AG09319 (cell line): ENCODE measurements around the gene YY1.

Experiments
- DNase-seq: peaks from one replicate; pipeline ENCODE4 v3.0.0-alpha.2; 2010; ENCODE audit warnings: low read depth; ENCODE audit errors: extremely low read depth
- CTCF ChIP-seq: IDR thresholded peaks from 2 replicates; pipeline ENCODE4 v1.5.1; 2011; ENCODE audit warnings: low read depth, mild to moderate bottlenecking, inconsistent platforms, low read length, moderate library complexity

The YY1 gene

GRCh38 chr14:100288382-100289185 lies 49.6 kb downstream of the YY1 start:
- no peak for TF ChIP-seq CTCF
- no peak for DNase-seq

- DNase-seq: no peak
These were observed 51.1 kb downstream of the YY1 start for GRCh38 chr14:100289916-100290606.

GRCh38 chr14:100290607-100291304 lies 51.8 kb downstream of the YY1 start:
- no peak for TF ChIP-seq CTCF
- no peak for DNase-seq

More at GRCh38 chr14:100289916-100290606, 51.1 kb downstream of the YY1 start:
- no peak for TF ChIP-seq CTCF

GRCh38 chr14:100291305-100292075 lies 52.5 kb downstream of the YY1 start:
- no peak for DNase-seq
- TF ChIP-seq CTCF: no peak

- no peak for DNase-seq
- no peak for TF ChIP-seq CTCF
These were observed 53.4 kb downstream of the YY1 start for GRCh38 chr14:100292301-100292775.

- DNase-seq: no peak
These were observed 54.0 kb downstream of the YY1 start for GRCh38 chr14:100292776-100293461.

More at GRCh38 chr14:100292776-100293461, 54.0 kb downstream of the YY1 start:
- TF ChIP-seq CTCF: no peak
